HepG2 (cell line): Measurements from ENCODE around the gene CLPSL2. TPM values are rescaled to one million over a fixed set of nuclear protein-coding genes. Genes with fewer than 3 reads are reported as not detected.

ENCODE experiments used
- AHR ChIP-seq: IDR thresholded peaks from 2 replicates; pipeline ENCODE4 v1.6.1; 2018; ENCODE audit warnings: missing genetic modification reagents, missing compliant biosample characterization
- EED ChIP-seq: sonication (generic); formaldehyde crosslinking; IDR thresholded peaks from 2 replicates; pipeline ENCODE4 v1.5.0; 2020; ENCODE audit warnings: mild to moderate bottlenecking, missing genetic modification reagents
- FOSL2 ChIP-seq: sonication (generic); formaldehyde crosslinking; IDR thresholded peaks from 2 replicates; pipeline ENCODE4 v1.4.0; 2020; ENCODE audit warnings: missing genetic modification reagents
- FOXK1 ChIP-seq: sonication (generic); formaldehyde crosslinking; IDR thresholded peaks from 2 replicates; pipeline ENCODE4 v1.4.0; 2020; ENCODE audit warnings: low read depth, missing genetic modification reagents, borderline replicate concordance
- HOXA7 ChIP-seq: sonication (generic); formaldehyde crosslinking; IDR thresholded peaks from 2 replicates; pipeline ENCODE4 v1.8.1; 2022; ENCODE audit warnings: mild to moderate bottlenecking, missing genetic modification reagents, moderate library complexity
- KMT2B ChIP-seq: IDR thresholded peaks from 2 replicates; pipeline ENCODE4 v1.6.1; 2016; ENCODE audit warnings: missing genetic modification reagents, missing compliant biosample characterization
- POLR2AphosphoS2 ChIP-seq: IDR thresholded peaks from 2 replicates; pipeline ENCODE4 v1.6.1; 2011; ENCODE audit warnings: low read depth, low read length, improper control_type of control experiment
- REPIN1 ChIP-seq: sonication (generic); formaldehyde crosslinking; IDR thresholded peaks from 2 replicates; pipeline ENCODE4 v1.8.0; 2022; ENCODE audit warnings: missing genetic modification reagents, low read depth, mild to moderate bottlenecking, borderline replicate concordance
- SALL1 ChIP-seq: sonication (generic); formaldehyde crosslinking; IDR thresholded peaks from 2 replicates; pipeline ENCODE4 v1.8.0; 2022; ENCODE audit warnings: mild to moderate bottlenecking, missing genetic modification reagents
- SNAPC2 ChIP-seq: sonication (generic); formaldehyde crosslinking; IDR thresholded peaks from 2 replicates; pipeline ENCODE4 v1.8.1; 2022; ENCODE audit warnings: mild to moderate bottlenecking, missing genetic modification reagents
- TOE1 ChIP-seq: sonication (generic); formaldehyde crosslinking; IDR thresholded peaks from 2 replicates; pipeline ENCODE4 v1.4.0; 2020; ENCODE audit warnings: mild to moderate bottlenecking, missing genetic modification reagents
- ZBTB3 ChIP-seq: sonication (generic); formaldehyde crosslinking; IDR thresholded peaks from 2 replicates; pipeline ENCODE4 v1.4.0; 2020; ENCODE audit warnings: low read depth, mild to moderate bottlenecking, moderate library complexity, missing genetic modification reagents, borderline replicate concordance
- ZNF350 ChIP-seq: sonication (generic); formaldehyde crosslinking; IDR thresholded peaks from 2 replicates; pipeline ENCODE4 v1.4.0; 2020; ENCODE audit warnings: mild to moderate bottlenecking, low read depth, missing genetic modification reagents, borderline replicate concordance
- ZNF563 ChIP-seq: sonication (generic); formaldehyde crosslinking; IDR thresholded peaks from 2 replicates; pipeline ENCODE4 v1.8.0; 2022; ENCODE audit warnings: mild to moderate bottlenecking, moderate library complexity, missing genetic modification reagents
- polyA plus RNA-seq, 8 experiments: library from polyadenylated mRNA; depleted of rRNA in 3 of 8; stranded (reverse) in 7 of 8; unstranded in 1 of 8; fragments of >200 nt; fragmentation: Illumina TruSeq in 4 of 8; extraction: Trizol in 4 of 8; gene quantifications; 2 replicates each; pipeline versions ENCODE4 v1.2.1 to v1.2.3, GENCODE V29; 2011 to 2016; ENCODE audit warnings: low read depth in 4 of 8, missing spikeins in 1 of 8, mixed read lengths in 1 of 8; ENCODE audit not compliant: insufficient read depth in 1 of 8
- total RNA-seq, 5 experiments: library from RNA; depleted of rRNA; stranded (reverse); fragments of >200 nt; fragmentation: Illumina TruSeq; extraction: Trizol; gene quantifications; 2 replicates each; pipeline ENCODE4 v1.2.3, GENCODE V29; 2016; ENCODE audit warnings: low read depth in 1 of 5
- TF ChIP-seq, protein P1 (sequence below): IDR thresholded peaks from 2 replicates; pipeline ENCODE4 v1.6.1; 2016; ENCODE audit warnings: mild to moderate bottlenecking
- TF ChIP-seq, protein P2 (sequence below): IDR thresholded peaks from 2 replicates; pipeline ENCODE4 v1.6.1; 2016
- TF ChIP-seq, protein P3 (sequence below): sonication (generic); formaldehyde crosslinking; IDR thresholded peaks from 2 replicates; pipeline ENCODE4 v1.8.0; 2022; ENCODE audit warnings: mild to moderate bottlenecking, missing genetic modification reagents, borderline replicate concordance
- TF ChIP-seq, protein P4 (sequence below): sonication (generic); IDR thresholded peaks from 2 replicates; pipeline ENCODE4 v1.6.1; 2016; ENCODE audit warnings: low read depth, borderline replicate concordance
- TF ChIP-seq, protein P5 (sequence below): sonication (generic); formaldehyde crosslinking; IDR thresholded peaks from 2 replicates; pipeline ENCODE4 v1.4.0; 2020; ENCODE audit warnings: missing genetic modification reagents, borderline replicate concordance

Gene CLPSL2
- total and polyA plus RNA-seq, 2 of the 13 experiments (the other 11 are each of a cell fraction or from before 2014, with no cell fraction given): not detected

DNA sequence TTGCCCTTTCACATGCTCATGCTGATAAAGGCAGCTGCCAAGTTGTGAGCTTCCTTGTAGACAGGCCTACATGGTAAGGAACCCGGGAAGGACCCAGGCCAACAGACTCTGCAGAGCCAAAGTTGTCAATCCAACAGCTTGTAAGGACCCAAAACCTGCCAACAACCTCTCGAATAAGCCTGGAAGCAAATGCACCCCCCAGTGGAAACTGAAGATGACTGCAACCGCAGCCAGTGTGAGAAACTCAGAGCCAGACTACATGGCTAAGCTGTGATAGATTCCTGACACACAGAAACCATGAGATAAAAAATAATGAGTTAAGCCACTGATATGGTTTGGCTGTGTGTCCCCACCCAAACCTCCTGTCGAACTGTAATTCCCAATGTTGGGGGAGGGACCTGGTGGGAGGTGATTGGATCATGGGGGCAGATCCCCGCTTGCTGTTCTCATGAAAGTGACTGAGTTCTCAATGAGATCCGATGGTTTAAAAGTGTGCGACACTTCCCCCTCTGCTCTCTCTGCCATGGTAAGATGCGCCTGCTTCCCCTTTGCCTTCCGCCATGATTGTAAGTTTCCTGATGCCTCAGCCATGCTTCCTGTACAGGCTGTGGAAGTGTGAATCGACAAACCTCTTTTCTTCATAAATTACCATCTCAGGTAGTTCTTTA, 18.8 kb upstream of the CLPSL2 start (continued):
- TF ChIP-seq, protein P1, sequence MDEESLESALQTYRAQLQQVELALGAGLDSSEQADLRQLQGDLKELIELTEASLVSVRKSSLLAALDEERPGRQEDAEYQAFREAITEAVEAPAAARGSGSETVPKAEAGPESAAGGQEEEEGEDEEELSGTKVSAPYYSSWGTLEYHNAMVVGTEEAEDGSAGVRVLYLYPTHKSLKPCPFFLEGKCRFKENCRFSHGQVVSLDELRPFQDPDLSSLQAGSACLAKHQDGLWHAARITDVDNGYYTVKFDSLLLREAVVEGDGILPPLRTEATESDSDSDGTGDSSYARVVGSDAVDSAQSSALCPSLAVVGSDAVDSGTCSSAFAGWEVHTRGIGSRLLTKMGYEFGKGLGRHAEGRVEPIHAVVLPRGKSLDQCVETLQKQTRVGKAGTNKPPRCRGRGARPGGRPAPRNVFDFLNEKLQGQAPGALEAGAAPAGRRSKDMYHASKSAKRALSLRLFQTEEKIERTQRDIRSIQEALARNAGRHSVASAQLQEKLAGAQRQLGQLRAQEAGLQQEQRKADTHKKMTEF: no peak
- TF ChIP-seq ZBTB3 (CRISPR knock-in tag) (no peak), KMT2B (no peak), REPIN1 (CRISPR knock-in tag) (0 out of 2 replicates have a peak, but pooled peaks have one; percentile 36), FOSL2 (CRISPR knock-in tag) (peak; percentile 13; the same call in 1 of the 2 replicates), FOXK1 (CRISPR knock-in tag) (0 out of 2 replicates have a peak, but pooled peaks have one; percentile 24), POLR2AphosphoS2 (no peak), ZNF563 (CRISPR knock-in tag) (no peak), SALL1 (CRISPR knock-in tag) (peak; percentile 21; the same call in 1 of the 2 replicates), TOE1 (no peak), AHR (CRISPR knock-in tag) (0 out of 2 replicates have a peak, but pooled peaks have one; percentile 20), ZNF350 (no peak), SNAPC2 (CRISPR knock-in tag) (no peak), HOXA7 (CRISPR knock-in tag) (no peak), EED (CRISPR knock-in tag) (no peak)
- TF ChIP-seq, protein P2, sequence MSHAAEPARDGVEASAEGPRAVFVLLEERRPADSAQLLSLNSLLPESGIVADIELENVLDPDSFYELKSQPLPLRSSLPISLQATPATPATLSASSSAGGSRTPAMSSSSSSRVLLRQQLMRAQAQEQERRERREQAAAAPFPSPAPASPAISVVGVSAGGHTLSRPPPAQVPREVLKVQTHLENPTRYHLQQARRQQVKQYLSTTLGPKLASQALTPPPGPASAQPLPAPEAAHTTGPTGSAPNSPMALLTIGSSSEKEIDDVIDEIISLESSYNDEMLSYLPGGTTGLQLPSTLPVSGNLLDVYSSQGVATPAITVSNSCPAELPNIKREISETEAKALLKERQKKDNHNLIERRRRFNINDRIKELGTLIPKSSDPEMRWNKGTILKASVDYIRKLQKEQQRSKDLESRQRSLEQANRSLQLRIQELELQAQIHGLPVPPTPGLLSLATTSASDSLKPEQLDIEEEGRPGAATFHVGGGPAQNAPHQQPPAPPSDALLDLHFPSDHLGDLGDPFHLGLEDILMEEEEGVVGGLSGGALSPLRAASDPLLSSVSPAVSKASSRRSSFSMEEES (CRISPR knock-in tag): no peak
- TF ChIP-seq, protein P3, sequence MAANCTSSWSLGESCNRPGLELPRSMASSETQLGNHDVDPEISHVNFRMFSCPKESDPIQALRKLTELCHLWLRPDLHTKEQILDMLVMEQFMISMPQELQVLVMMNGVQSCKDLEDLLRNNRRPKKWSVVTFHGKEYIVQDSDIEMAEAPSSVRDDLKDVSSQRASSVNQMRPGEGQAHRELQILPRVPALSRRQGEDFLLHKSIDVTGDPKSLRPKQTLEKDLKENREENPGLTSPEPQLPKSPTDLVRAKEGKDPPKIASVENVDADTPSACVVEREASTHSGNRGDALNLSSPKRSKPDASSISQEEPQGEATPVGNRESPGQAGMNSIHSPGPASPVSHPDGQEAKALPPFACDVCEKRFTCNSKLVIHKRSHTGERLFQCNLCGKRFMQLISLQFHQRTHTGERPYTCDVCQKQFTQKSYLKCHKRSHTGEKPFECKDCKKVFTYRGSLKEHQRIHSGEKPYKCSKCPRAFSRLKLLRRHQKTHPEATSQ (CRISPR knock-in tag): no peak
- TF ChIP-seq, protein P4, sequence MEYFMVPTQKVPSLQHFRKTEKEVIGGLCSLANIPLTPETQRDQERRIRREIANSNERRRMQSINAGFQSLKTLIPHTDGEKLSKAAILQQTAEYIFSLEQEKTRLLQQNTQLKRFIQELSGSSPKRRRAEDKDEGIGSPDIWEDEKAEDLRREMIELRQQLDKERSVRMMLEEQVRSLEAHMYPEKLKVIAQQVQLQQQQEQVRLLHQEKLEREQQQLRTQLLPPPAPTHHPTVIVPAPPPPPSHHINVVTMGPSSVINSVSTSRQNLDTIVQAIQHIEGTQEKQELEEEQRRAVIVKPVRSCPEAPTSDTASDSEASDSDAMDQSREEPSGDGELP: no peak
- TF ChIP-seq, protein P5, sequence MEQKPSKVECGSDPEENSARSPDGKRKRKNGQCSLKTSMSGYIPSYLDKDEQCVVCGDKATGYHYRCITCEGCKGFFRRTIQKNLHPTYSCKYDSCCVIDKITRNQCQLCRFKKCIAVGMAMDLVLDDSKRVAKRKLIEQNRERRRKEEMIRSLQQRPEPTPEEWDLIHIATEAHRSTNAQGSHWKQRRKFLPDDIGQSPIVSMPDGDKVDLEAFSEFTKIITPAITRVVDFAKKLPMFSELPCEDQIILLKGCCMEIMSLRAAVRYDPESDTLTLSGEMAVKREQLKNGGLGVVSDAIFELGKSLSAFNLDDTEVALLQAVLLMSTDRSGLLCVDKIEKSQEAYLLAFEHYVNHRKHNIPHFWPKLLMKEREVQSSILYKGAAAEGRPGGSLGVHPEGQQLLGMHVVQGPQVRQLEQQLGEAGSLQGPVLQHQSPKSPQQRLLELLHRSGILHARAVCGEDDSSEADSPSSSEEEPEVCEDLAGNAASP (CRISPR knock-in tag): 0 out of 2 replicates have a peak, but pooled peaks have one; percentile 18
